H1 (cell line): ENCODE measurements around the gene KRTAP9-7. TPM values are rescaled to one million over a fixed set of nuclear protein-coding genes. Genes with fewer than 3 reads are reported as not detected.

Source experiments
- CTCF ChIA-PET: fragments of 300-600 bp; sonication (Branson Sonifier 250); formaldehyde crosslinking; loops from one replicate; lab custom pipeline; 2021; ENCODE audit not compliant: partially characterized antibody; lab: Charles Lee
- POLR2A ChIA-PET: fragments of 300-600 bp; sonication (Branson Sonifier 250); formaldehyde crosslinking; loops from one replicate; lab custom pipeline; 2021; ENCODE audit warnings: inconsistent platforms; ENCODE audit not compliant: partially characterized antibody; lab: Charles Lee
- DNase-seq, 2 experiments: peaks; one replicate each; pipeline versions ENCODE4 v3.0.0 to v3.0.0-alpha.2; 2010 to 2022; ENCODE audit warnings: low spot score in 2 of 2, low read depth in 1 of 2, mixed read lengths in 1 of 2
- FAIRE-seq: peaks from 2 replicates; lab custom pipeline; 2011; peaks lifted over from hg19 to GRCh38; lab: Jason Lieb, UNC
- H2AFZ ChIP-seq: 2 replicates; pipeline ENCODE4 v1.8.1; 2012; ENCODE audit warnings: low read length, inconsistent platforms
- H2AK5ac ChIP-seq: 2 replicates; pipeline ENCODE4 v1.6.1; 2013; ENCODE audit warnings: low read depth, low read length
- H2BK120ac ChIP-seq: replicated peaks from 2 replicates; pipeline ENCODE3; 2013; ENCODE audit warnings: low read depth, low read length, inconsistent platforms
- H2BK12ac ChIP-seq: 2 replicates; pipeline ENCODE4 v1.6.1; 2013; ENCODE audit warnings: low read depth, low read length
- H2BK15ac ChIP-seq: 2 replicates; pipeline ENCODE4 v1.6.1; 2013; ENCODE audit warnings: low read length
- H2BK20ac ChIP-seq: 2 replicates; pipeline ENCODE4 v1.6.1; 2013; ENCODE audit warnings: low read length
- H2BK5ac ChIP-seq: 2 replicates; pipeline ENCODE4 v1.6.1; 2013; ENCODE audit warnings: low read depth, low read length
- H3K14ac ChIP-seq: 2 replicates; pipeline ENCODE4 v1.6.1; 2013; ENCODE audit warnings: inconsistent platforms; ENCODE audit not compliant: insufficient read length
- H3K18ac ChIP-seq: 2 replicates; pipeline ENCODE4 v1.6.1; 2013; ENCODE audit warnings: low read length; ENCODE audit errors: extremely low read depth
- H3K23ac ChIP-seq: 2 replicates; pipeline ENCODE4 v1.6.1; 2013; ENCODE audit warnings: inconsistent platforms; ENCODE audit not compliant: insufficient read length
- H3K23me2 ChIP-seq: 2 replicates; pipeline ENCODE4 v1.6.1; 2013; ENCODE audit warnings: low read depth, low read length
- H3K27ac ChIP-seq: 2 replicates; pipeline ENCODE4 v1.6.1; 2011; ENCODE audit warnings: low read depth, low read length, inconsistent platforms
- H3K27me3 ChIP-seq, 4 experiments: replicated peaks in 1 of 4; 1 replicate in 1 of 4; 2 replicates in 3 of 4; pipeline versions ENCODE4 v1.6.1 to v1.8.1; 2011 to 2013; ENCODE audit warnings: low read length in 3 of 4, mild to moderate bottlenecking in 3 of 4, inconsistent platforms in 2 of 4, mixed read lengths in 2 of 4, moderate library complexity in 1 of 4; ENCODE audit not compliant: control insufficient read depth in 3 of 4, insufficient read depth in 3 of 4; ENCODE audit errors: extremely low read depth in 1 of 4
- H3K36me3 ChIP-seq, 4 experiments: 2 replicates each; pipeline versions ENCODE4 v1.6.1 to v1.8.1; 2011 to 2013; ENCODE audit warnings: mild to moderate bottlenecking in 4 of 4, low read length in 3 of 4, moderate library complexity in 2 of 4, control low read depth in 1 of 4, inconsistent platforms in 1 of 4; ENCODE audit not compliant: insufficient read depth in 4 of 4, control insufficient read depth in 2 of 4
- H3K4ac ChIP-seq: replicated peaks from 2 replicates; pipeline ENCODE3; 2013; ENCODE audit warnings: low read length, low read depth, mixed read lengths, inconsistent platforms; ENCODE audit not compliant: insufficient read length
- H3K4me1 ChIP-seq, 4 experiments: replicated peaks in 1 of 4; 1 replicate in 1 of 4; 2 replicates in 3 of 4; pipeline versions ENCODE4 v1.6.1 to v1.8.1; 2011 to 2013; ENCODE audit warnings: low read length in 3 of 4, inconsistent platforms in 2 of 4, mixed read lengths in 1 of 4; ENCODE audit not compliant: insufficient read depth in 4 of 4, control insufficient read depth in 3 of 4
- H3K4me2 ChIP-seq, 2 experiments: 2 replicates each; pipeline versions ENCODE4 v1.6.1 to v1.8.1; 2011 to 2013; ENCODE audit warnings: low read depth in 2 of 2, low read length in 2 of 2, control low read depth in 1 of 2, inconsistent platforms in 1 of 2, mild to moderate bottlenecking in 1 of 2; ENCODE audit not compliant: insufficient read depth in 1 of 2
- H3K4me3 ChIP-seq, 4 experiments: fragments of 200-600, 300-600 bp in 1 of 4; sonication (generic), shearing (Covaris generic), sonication (Bioruptor Twin) in 1 of 4; 2 replicates each; pipeline versions ENCODE4 v1.5.1 to v1.8.1; 2011 to 2016; ENCODE audit warnings: low read length in 4 of 4, low read depth in 3 of 4, control low read depth in 2 of 4, inconsistent platforms in 2 of 4, mild to moderate bottlenecking in 2 of 4, mixed read lengths in 1 of 4, moderate library complexity in 1 of 4; ENCODE audit not compliant: insufficient read depth in 2 of 4; ENCODE audit errors: extremely low read depth in 1 of 4
- H3K56ac ChIP-seq: replicated peaks from 2 replicates; pipeline ENCODE3; 2013; ENCODE audit warnings: low read depth, mild to moderate bottlenecking, mixed read lengths, low read length, inconsistent platforms; ENCODE audit not compliant: insufficient read length
- H3K79me1 ChIP-seq: 2 replicates; pipeline ENCODE4 v1.6.1; 2013; ENCODE audit warnings: low read depth, low read length, control low read depth
- H3K79me2 ChIP-seq, 2 experiments: 2 replicates each; pipeline versions ENCODE4 v1.6.1 to v1.8.1; 2012 to 2013; ENCODE audit warnings: low read length in 2 of 2, mild to moderate bottlenecking in 2 of 2, inconsistent platforms in 1 of 2; ENCODE audit not compliant: insufficient read depth in 2 of 2, control insufficient read depth in 1 of 2
- H3K9ac ChIP-seq, 4 experiments: replicated peaks in 1 of 4; 1 replicate in 1 of 4; 2 replicates in 3 of 4; pipeline versions ENCODE4 v1.6.1 to v1.8.1; 2011 to 2013; ENCODE audit warnings: low read depth in 3 of 4, low read length in 3 of 4, control low read depth in 2 of 4, mild to moderate bottlenecking in 2 of 4, moderate library complexity in 2 of 4, inconsistent platforms in 1 of 4; ENCODE audit errors: extremely low read depth in 1 of 4
- H3K9me3 ChIP-seq, 2 experiments: 2 replicates each; pipeline versions ENCODE4 v1.6.1 to v1.8.1; 2012 to 2013; ENCODE audit warnings: mild to moderate bottlenecking in 2 of 2, moderate library complexity in 2 of 2, control low read depth in 1 of 2, inconsistent platforms in 1 of 2, low read depth in 1 of 2, low read length in 1 of 2, mixed read lengths in 1 of 2; ENCODE audit not compliant: insufficient read depth in 2 of 2
- H4K20me1 ChIP-seq, 2 experiments: replicated peaks in 1 of 2; 2 replicates each; pipeline versions ENCODE3 to v1.8.1; 2011 to 2013; ENCODE audit warnings: inconsistent platforms in 2 of 2, low read length in 2 of 2, mild to moderate bottlenecking in 1 of 2; ENCODE audit not compliant: insufficient read depth in 2 of 2, control insufficient read depth in 1 of 2
- H4K5ac ChIP-seq: 2 replicates; pipeline ENCODE4 v1.6.1; 2013; ENCODE audit warnings: low read length, low read depth, mixed read lengths, inconsistent platforms; ENCODE audit not compliant: insufficient read length
- H4K8ac ChIP-seq: 2 replicates; pipeline ENCODE4 v1.8.0; 2013; ENCODE audit warnings: mild to moderate bottlenecking, moderate library complexity, low read length, inconsistent platforms; ENCODE audit not compliant: insufficient read depth; ENCODE audit errors: extremely low read depth
- H4K91ac ChIP-seq: replicated peaks from 2 replicates; pipeline ENCODE3; 2013; ENCODE audit warnings: low read length, mixed read lengths, inconsistent platforms; ENCODE audit not compliant: insufficient read length
- CEBPB ChIP-seq: IDR thresholded peaks from 2 replicates; pipeline ENCODE4 v1.6.1; 2012; ENCODE audit warnings: low read depth, low read length
- CTBP2 ChIP-seq: IDR thresholded peaks from 2 replicates; pipeline ENCODE4 v1.7.0; 2011; ENCODE audit warnings: borderline replicate concordance, mild to moderate bottlenecking, moderate library complexity, mixed read lengths, low read length; ENCODE audit not compliant: insufficient read depth, insufficient read length
- EZH2 ChIP-seq: fragments of 200-600 bp; sonication (generic); IDR thresholded peaks from 2 replicates; pipeline ENCODE4 v1.7.1; 2012; ENCODE audit warnings: low read depth, mild to moderate bottlenecking, moderate library complexity, low read length, inconsistent platforms; ENCODE audit not compliant: severe bottlenecking
- GABPA ChIP-seq: IDR thresholded peaks from 2 replicates; pipeline ENCODE4 v1.6.1; 2011; ENCODE audit warnings: mild to moderate bottlenecking, low read length, moderate library complexity, borderline replicate concordance; ENCODE audit not compliant: insufficient read depth
- RFX5 ChIP-seq: IDR thresholded peaks from 2 replicates; pipeline ENCODE4 v1.6.1; 2011; ENCODE audit warnings: low read depth, low read length, improper control_type of control experiment, borderline replicate concordance
- RNF2 ChIP-seq: fragments of 200-900, 300-1000 bp; sonication (generic); IDR thresholded peaks from 2 replicates; pipeline ENCODE4 v1.7.1; 2016; ENCODE audit warnings: borderline replicate concordance, low read depth, mild to moderate bottlenecking, antibody characterized with exemption, low read length; ENCODE audit not compliant: poor library complexity, severe bottlenecking; ENCODE audit errors: missing control alignments
- TAF1 ChIP-seq: IDR thresholded peaks from 2 replicates; pipeline ENCODE4 v1.6.1; 2011; ENCODE audit warnings: mild to moderate bottlenecking, low read depth, low read length
- polyA plus RNA-seq, 7 experiments: library from polyadenylated mRNA; depleted of rRNA in 3 of 7; stranded (reverse) in 5 of 7; unstranded in 2 of 7; fragments of >200 nt in 5 of 7; fragments of 200-250 nt in 2 of 7; gene quantifications; 1 replicate in 5 of 7; 2 replicates in 1 of 7; 4 replicates in 1 of 7; pipeline versions ENCODE4 v1.2.1 to v1.2.3, GENCODE V29; 2011 to 2013; ENCODE audit warnings: missing spikeins in 2 of 7, mixed read lengths in 2 of 7
- total RNA-seq: library from RNA; stranded (reverse); fragmentation: NEBNext Ultra II Directional; extraction: Animal tissue kit (Norgen Biotek cat#: 25700); gene quantifications from 2 replicates; pipeline ENCODE4 v1.2.1, GENCODE V29; 2021
- TF ChIP-seq, protein P1 (sequence below): IDR thresholded peaks from 2 replicates; pipeline ENCODE4 v1.6.1; 2012; ENCODE audit warnings: inconsistent platforms

The KRTAP9-7 gene
- total and polyA plus RNA-seq, 2 of the 8 experiments (the other 6 are each of a cell fraction or from before 2014, with no cell fraction given): not detected

DNA sequence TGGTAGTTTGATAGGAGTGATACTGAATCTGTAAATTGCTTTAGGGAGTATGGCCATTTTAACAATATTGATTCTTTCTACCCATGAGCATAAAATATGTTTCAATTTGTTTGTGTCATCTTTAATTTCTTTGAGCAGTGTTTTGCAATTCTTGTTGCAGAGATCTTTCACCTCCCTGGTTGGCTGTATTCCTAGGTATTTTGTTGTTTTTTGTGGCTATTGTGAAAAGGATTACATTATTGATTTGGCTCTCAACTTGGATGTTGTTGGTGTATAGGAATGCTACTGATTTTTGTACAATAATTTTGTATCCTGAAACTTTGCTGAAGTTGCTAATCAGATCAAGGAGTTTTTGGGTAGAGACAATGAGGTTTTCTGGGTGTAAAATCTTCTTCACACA lies 17.1 kb upstream of the KRTAP9-7 start:
- Histone ChIP-seq H4K5ac (no peak overlapping the region), H2BK20ac (no peak overlapping the region), H2AFZ (no peak overlapping the region), H3K4me1 (no peaks in the 10 kb centered on the region; a peak in 1 of 7 replicates), H3K27ac (no peak overlapping the region), H3K18ac (no peak overlapping the region), H4K20me1 (no peaks in the 10 kb centered on the region), H2BK5ac (no peak overlapping the region), H3K56ac (no peak overlapping the region), H2BK12ac (no peak overlapping the region), H3K36me3 (no peaks in the 10 kb centered on the region), H2AK5ac (no peak overlapping the region), H3K4me2 (no peak overlapping the region), H3K79me2 (no peaks in the 10 kb centered on the region), H3K23ac (no peak overlapping the region), H4K8ac (no peak overlapping the region), H3K23me2 (no peaks in the 10 kb centered on the region), H3K4ac (no peak overlapping the region), H3K9me3 (no peaks in the 10 kb centered on the region), H2BK15ac (no peak overlapping the region), H3K79me1 (no peaks in the 10 kb centered on the region), H4K91ac (no peak overlapping the region), H3K27me3 (no peaks in the 10 kb centered on the region), H3K4me3 (no peak overlapping the region), H2BK120ac (no peak overlapping the region), H3K9ac (no peak overlapping the region), H3K14ac (no peak overlapping the region)
- FAIRE-seq: no peak
- POLR2A ChIA-PET: no interaction called here
- no peak for TF ChIP-seq EZH2
- no peak for TF ChIP-seq RNF2
- TF ChIP-seq, protein P1, sequence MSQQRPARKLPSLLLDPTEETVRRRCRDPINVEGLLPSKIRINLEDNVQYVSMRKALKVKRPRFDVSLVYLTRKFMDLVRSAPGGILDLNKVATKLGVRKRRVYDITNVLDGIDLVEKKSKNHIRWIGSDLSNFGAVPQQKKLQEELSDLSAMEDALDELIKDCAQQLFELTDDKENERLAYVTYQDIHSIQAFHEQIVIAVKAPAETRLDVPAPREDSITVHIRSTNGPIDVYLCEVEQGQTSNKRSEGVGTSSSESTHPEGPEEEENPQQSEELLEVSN: no peak
- no peak for TF ChIP-seq CEBPB
- no peak for TF ChIP-seq RFX5
- TF ChIP-seq TAF1: no peak
- no peak for TF ChIP-seq CTBP2
- no peak for TF ChIP-seq GABPA
- DNase-seq: no peak
- CTCF ChIA-PET: no interaction called here
